HG03378 (cell line): ENCODE data around the gene THUMPD1.
A peak's percentile ranks its signal among the peaks of the same experiment; 100 is the strongest.
"Not testable (repeated sequence)": the region's sequence is repeated elsewhere in the genome, so short reads cannot be mapped to it uniquely, and the experiment has no call there.

Source experiments
- ATAC-seq: cut with Tn5 transposase; IDR thresholded peaks from one replicate; pipeline ENCODE4 v1.9.1; 2021; ENCODE audit warnings: mild to moderate bottlenecking, moderate library complexity; ENCODE audit not compliant: unreplicated experiment

THUMPD1 gene

DNA sequence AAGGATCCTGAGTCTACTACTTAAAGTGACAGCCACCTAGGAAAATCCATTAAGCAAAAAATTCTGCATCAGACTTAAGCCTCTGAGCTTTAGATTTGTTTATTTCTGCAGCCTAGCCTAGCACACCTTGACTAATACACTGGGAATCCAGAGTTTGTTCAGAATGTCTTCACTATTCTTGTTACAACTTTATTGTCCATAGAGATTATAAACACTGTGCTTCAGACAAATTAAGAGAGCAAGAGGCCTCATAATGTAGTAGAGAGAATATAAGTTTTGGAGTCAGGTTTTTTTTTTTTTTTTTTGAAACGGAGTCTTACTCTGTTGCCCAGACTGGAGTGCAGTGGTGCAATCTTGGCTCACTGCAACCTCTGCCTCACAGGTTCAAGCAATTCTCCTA, 8.9 kb upstream of the THUMPD1 start:
- no peak for ATAC-seq

DNA sequence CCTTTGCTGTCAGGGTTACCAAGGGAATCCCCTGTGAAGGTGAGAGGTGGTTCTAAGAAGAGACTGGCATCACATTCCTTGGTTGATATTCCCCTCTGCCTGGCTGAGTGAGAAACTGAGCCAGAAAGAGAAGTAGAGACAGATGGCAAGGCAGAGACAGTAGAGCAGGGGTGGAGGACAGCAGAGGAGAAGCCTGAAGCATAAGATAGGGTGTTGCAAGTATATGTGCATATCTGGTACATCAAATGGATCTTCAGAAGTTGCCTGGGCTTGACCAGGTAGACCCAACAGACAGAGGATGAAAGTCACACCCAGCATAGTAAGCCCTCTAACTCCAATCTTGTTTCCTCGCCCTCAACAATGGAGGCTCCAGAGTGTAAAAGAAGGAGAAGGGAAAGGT, 7.9 kb upstream of the THUMPD1 start:
- ATAC-seq, result no peak

DNA sequence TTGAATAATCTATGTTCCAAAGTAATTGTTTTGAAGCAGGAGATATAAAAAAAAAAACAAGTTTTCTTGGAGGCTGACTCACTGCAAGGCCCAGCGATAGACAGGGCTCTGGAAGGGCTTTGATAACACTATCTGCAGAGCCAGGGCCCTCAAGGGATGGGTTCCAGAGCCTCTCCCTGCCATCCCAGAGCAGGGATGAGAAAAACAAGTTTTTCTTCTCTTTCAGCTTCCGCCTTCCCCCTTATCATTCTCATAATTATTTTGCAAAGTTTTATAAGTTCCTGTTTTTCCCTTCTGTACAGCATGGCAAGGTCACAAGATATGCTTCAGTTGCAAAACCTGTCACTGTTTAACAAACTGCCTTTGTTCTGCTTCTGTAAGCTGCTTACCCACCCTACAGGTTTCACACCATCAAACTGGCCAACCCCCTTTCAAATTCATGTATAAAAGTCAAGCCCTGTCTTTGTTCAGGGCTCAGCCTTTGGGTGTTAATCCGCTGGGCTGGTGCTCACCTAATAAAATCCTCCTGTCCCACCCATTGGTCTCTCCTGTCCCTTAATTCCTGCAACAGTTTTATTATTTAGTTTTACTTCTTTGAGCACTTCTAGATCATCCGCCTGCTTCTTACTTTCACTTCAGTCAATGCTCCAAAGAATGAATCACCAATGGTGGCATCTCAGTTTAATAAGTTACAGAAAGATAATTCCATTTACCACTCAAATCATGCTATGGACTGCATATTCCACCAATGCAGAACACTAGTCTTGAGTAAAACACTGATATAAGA, 5.6 kb upstream of the THUMPD1 start:
- ATAC-seq, result no peak

DNA sequence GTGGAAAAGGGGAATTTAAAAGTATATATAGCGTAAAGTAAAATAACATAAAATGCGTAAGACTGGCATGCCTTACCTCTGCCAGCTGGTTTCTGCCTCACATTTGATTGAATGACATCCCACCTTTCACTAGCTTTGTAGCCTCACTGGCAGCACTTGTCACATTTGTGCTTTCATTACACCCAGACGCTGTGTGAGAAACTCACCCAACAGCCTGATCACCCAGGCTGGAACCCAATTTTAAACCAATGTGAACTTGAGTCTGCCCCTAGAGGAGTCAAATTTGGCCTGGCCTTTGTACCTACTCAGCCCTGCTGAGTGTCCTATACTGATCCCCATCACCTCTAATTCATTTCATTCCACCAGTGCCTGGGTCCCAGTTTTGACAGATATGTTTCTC, 4.8 kb upstream of the THUMPD1 start:
- ATAC-seq, result no peak

DNA sequence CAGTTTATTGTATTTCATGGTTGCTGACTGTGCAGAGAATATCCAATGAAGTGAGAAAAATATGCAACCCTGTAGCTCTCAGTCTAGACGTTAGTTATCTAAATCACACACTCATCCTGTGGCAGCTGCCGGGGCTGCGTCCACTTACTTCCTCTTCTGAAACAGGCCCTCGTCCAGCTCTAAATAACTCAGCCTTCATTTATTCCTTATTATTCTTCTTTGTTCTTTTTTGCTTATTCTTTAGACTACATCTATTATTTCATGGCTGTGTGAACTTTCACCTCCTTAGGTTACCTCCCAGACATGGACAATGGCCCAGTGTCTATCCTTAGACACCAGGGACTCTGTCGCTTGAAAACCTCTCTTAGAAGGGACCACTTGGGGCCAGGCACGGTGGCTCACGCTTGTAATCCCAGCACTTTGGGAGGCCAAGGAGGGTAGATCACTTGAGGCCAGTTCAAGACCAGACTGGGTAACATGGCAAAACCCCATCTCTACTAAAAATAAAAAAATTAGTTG, 3.4 kb upstream of the THUMPD1 start:
- ATAC-seq, result no peak

DNA sequence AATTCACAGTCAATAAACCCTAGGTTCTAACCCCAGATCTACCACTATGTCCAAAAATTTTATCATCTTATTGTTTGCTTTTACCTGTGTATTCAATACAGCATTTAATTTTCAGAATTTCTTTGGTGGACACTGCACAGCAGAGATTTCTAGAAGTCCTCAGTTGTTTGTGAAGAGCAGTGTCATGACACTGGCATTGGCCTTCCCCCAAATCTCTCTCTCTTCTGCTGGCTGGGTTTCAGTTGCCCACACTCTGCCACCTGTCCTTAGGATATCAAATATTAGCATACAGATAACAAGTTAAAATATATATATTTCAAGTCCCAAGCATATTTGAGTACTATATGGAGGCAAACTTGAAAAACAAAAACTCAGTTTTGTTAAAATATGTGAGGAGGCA, 2.0 kb upstream of the THUMPD1 start:
- ATAC-seq, result no peak

DNA sequence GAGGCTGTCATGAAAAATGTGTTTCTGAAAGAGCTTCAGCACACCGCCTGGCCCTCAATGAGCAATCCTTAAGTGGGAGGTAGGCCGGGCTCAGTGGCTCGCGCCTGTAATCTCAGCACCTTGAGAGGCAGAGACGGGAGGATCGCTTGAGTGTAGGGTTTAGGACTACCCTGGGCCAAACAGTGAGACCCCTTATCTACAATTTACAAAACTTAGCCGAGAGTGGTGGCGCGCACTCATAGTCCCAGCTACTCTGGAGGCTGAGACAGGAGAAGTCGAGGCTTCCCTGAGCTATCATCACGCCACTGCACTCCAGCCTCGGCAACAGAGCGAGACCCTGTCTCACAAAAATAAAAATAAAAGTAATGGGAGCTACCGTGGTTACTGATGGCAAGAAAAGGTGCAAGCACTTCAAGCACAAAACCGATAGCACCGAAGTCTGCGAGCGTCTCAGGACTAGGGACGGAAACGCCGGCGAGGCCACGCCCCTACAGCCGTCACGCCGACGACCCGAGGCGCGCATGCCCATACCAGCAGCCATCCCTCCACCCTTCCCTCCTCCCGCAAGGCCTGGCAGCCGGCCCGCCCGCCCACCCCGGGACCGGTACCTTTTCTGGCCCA, 607 bp downstream of the THUMPD1 start:
- peak; percentile 61 for ATAC-seq

DNA sequence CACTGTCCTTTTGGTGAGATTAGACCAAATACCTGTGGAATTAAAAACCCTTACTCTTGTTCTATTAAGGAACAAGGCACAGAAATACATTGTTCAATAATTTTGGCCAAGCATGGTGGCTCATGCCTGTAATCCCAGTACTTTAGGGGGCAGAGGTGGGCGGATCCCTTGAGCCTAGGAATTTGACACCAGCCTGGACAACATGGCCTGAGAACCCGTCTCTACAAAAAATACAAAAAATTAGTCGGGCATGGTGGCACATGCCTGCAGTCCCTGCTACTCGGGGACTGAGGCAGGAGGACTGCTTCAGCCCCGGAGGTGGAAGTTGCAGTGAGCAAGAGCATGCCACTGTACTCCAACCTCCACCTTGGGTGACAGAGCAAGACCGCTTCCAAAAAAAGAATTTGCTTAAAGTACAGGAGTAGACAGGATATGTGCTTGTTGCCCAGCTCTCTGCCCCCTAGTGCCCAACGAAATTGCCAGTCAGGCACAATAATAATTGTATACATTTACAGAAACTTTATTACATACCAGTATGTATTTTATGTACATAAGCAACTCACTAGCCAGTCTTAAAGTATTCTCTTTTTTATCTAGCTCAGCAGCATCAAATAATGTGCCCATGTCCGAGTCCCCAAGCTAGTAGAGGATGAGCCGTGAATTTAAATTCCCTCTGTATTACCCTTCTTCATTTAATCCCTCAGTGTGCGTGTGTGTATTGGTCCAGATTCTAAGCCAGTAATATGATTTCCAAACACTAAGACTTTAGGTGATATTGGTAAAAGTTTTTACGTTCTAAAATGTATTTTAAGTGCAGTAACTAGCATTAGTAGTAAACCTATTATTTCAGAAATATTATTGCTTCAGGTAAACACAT, 1.4 kb downstream of the THUMPD1 start:
- ATAC-seq, result no peak

DNA sequence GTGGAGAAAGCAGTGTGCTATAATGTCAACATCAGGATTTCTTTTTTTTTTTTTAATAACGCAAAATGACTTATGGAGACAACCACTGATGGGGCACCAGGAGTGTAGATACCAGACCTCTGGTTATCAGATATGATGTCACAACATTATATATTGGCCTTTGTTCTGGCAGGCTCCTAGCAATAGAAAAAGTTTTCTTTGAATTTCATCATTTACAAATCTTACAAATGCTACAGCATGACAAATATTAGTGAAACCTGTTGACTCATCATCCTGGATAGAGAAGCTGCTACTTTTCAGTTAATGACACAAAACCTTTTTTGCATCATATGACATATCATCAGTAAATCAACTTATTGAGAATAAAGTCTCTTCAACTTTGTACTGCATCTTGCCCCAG, 6.1 kb downstream of the THUMPD1 start:
- no peak for ATAC-seq

DNA sequence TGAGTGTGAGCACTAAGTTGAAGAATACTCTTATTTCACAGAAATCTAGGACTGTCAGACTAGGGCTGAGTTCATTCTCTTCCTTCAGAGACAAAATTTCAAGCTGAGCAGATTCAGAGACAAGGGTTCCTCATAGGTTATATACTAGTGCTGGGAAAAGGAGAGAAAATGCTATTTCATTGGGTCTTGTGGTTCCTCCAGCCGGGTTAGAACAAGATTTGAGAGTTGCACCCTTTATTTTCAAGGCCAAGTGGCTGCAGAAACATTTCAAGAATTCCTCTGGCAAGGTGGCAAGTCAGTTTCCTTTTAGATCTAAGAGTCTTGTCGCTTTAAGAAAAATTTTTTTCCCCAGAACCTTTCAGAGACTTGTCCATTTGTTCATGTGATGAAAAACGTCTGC, 6.8 kb downstream of the THUMPD1 start:
- no peak for ATAC-seq

DNA sequence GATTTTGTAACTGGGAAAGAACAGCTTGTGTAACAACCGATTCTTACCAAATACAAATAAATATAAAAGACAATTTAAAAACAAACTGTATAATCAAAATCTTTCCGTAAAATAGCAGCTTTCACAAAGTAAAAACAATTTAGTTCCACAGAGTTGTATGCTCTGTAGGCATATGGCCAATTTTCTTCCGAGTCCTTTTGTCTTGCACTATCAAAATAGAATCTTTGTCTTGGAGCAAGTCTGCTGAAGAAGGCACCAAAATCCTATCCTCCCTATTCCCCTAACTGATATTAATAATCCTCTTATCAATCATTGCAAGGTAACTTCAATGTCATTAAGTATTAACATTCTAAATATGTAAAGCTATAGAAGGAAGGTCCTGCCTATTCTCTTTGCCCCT, 7.6 kb downstream of the THUMPD1 start:
- no peak for ATAC-seq

DNA sequence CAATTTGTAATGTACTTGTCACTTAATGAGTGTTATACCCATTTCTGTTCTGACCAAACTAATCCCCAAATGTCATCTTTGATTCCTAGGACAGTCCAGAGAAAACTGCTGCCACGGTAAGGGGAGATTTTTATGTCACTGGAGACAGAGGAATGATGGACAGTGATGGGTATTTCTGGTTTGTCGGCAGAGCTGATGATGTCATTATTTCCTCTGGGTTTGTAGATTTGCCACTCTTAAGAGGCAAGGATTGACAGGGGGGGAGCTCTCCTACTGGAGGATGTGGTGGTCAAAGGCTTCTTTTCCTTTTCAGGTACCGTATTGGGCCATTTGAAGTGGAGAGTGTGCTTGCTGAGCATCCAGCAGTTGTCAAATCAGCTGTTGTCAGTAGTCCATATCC, 12.5 kb downstream of the THUMPD1 start:
- no peak for ATAC-seq

DNA sequence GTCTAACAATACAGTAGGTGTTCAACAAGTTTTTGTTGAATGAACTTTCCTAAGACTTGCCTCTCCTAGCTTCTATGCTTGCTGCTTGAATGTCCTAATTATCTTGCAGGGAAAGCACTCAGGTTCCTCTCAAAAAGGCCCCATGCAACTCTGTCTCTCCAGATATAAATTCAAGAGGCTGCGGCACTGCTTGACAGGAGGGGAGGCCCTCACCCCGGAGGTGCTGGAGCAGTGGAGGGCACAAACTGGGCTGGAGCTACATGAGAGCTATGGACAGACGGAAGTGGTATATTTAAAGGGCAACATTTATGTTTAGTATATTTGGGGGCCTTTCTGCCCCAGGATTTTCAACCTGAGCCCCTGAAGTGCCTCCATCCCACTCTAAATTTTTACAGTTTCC, 14.4 kb downstream of the THUMPD1 start:
- ATAC-seq, result no peak

DNA sequence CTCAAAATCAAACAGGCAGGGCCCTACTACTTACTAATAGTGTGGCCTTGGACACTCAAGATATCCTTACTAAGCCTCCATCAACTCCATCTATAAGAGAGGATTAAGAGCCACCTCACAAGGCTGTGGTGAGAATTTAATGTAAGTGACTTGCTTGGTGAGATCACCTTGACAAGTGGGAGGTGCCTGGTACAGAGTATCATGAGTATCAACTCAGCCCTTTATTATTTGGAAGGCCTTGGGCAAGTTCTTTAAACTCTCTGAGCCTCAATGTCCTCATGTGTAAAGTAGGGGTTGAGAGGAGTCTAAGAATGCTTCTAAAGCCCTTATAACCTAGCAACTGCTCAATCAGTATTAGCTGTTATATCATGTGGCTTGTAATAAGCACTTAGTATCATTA, 15.0 kb downstream of the THUMPD1 start:
- ATAC-seq, result no peak

DNA sequence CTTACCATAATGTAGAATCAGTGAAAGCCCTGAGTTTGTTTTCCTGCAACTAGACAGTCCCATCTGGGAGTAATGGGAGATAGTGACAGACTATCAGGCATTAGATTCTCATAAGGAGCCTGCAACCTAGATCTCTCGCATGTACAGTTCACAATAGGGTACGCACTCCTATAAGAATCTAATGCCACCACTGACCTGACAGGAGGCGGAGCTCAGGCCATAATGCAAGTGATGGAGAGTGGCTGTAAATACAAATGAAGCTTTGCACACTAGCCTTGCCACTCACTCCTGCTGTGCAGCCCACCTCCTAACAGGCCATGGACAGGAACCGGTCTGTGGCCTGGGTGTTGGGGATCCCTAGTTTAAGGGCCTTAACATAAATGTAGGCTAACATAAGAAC, 21.4 kb downstream of the THUMPD1 start:
- ATAC-seq, result no peak

DNA sequence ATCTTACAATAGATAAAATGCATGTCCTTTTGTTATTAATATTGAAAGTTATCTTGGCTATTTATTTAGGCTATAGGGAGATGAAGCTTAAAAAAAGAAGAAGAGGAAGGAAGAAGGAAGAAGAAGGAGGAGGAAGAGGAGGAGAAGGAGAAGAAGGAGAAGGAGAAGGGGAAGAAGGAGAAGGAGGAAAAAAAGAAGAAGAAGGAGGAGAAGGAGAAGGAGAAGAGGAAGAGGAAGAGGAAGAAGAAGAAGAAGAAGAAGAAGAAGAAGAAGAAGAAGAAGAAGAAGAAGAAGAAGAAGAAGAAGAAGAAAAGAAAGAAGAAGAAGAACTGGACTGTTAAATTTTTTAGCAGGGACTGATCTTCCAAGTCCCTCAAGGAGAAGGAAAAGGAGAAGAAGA, 23.9 kb downstream of the THUMPD1 start:
- not testable (repeated sequence) for ATAC-seq

DNA sequence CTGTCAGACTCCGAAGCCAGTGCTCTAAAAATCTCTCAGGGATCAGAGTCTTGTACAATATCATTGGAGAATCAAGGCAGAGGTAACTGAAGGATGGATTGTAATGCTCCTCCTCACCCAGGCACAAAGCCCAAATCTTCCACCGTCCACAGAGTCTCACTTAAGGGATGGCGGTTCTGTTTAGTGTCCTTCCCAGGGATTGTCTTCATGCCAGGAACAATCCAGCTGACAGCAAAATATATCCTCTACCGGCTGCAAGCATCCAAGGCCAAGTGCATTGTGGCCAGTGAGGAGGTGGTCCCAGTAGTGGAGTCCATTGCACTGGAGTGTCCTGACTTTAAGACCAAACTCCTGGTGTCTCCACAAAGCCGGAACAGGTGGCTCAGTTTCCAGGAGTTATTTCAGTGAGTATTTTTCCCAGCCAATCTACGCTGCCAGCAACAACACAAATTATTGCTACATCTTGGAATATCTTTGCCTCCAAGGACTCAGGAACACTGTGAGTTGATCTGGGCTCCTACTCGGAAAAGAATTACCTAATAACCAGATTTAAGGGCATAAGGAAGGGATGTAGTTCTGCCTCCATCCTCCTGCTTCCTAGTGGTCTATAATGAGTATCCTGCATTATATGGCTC, 30.2 kb downstream of the THUMPD1 start:
- no peak for ATAC-seq

DNA sequence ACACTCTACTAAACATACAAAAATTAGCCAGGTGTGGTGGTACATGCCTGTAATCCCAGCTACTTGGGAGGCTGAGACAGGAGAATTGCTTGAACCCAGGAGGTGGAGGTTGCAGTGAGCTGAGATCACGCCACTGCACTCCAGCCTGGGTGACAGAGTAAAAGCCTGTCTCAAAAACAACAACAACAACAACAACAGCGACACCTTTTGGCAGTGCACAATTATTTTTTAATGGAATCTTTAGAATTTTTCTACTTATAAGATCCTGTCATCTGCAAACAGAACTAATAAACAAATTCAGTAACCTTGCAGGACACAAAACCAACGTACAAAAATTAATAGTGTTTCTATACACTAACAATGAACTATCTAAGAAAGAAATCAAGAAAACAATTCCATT, 33.5 kb downstream of the THUMPD1 start:
- ATAC-seq, result not testable (repeated sequence)

DNA sequence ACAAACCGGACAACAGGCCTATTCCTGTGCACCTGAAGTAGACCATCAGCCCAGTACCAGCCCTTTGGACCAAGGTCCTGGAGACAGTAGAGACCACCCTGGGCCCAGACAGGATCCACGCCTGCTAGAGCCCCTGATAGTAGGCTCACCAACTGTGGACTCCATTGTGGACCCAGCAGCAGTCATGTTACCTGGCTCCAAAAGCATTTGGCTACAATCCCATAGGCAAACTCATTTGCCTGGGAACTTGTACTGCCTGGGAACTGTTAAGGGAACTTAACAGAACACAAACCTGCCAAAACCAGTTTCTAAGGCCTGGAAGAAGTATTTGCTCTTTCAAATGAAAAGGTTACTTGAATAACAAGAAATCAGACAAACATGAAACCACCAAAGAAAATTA, 34.2 kb downstream of the THUMPD1 start:
- no peak for ATAC-seq

DNA sequence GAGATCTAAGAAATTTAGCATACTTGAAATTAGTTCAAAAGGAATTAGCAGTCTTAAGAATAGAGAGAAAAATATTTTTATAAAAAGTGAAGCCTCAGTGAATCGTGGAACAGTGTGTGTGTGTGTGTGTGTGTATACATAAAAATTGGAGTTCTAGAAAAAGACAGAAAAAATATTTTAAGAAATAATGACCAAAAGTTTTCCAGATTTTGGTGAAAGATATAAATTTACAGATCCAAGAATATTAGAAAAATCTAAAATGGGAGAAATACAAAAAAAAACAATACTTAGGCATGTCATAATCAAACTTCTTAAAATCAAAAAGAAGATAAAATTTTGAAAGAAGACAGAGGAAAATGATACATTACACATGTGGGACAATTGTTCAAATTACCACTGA, 35.6 kb downstream of the THUMPD1 start:
- not testable (repeated sequence) for ATAC-seq

DNA sequence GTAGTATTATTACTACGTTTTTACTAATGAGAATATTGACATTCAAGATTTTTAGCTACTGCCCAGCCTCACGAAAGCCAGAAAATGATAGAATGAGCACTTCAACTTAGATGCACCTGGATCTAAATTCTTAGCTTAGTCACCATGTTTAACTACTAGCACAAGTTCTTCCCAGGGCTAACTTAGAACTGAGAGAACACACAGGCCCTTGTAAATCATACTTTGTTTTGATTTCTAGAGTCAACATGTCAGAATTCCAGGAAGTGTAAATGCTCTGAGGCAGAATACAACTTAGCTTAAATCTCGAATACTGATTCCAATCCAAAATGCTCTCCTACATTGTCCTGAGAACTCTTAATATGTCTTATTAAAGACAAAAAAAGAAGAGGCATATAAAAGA, 37.3 kb downstream of the THUMPD1 start:
- ATAC-seq, result no peak
